WTC11 (cell line): Measurements from ENCODE around the gene UBE2V1. TPM values are rescaled to one million over a fixed set of nuclear protein-coding genes. Genes with fewer than 3 reads are reported as not detected.
A peak's percentile ranks its signal among the peaks of the same experiment; 100 is the strongest.

Experiments used
- ATAC-seq: fragments of 200-7000 bp; cut with Tn5 transposase; 2 replicates; pipeline ENCODE4 v1.10.0; 2021; ENCODE audit warnings: mild to moderate bottlenecking, moderate library complexity
- CTCF ChIA-PET: fragments of 300-600 bp; sonication (Branson Sonifier 250); formaldehyde crosslinking; loops from one replicate; lab custom pipeline; 2021; ENCODE audit warnings: antibody characterized with exemption; lab: Charles Lee
- POLR2A ChIA-PET: fragments of 350-600 bp; sonication (Branson Sonifier 250); formaldehyde crosslinking; loops from one replicate; lab custom pipeline; 2021; ENCODE audit warnings: antibody characterized with exemption; lab: Charles Lee
- DNase-seq: peaks from one replicate; pipeline ENCODE4 v3.0.0; 2021; ENCODE audit warnings: low spot score
- H3K27ac Mint-ChIP-seq: 2 replicates; pipeline ENCODE4 v1.8.0; 2021; ENCODE audit warnings: mixed read lengths
- H3K27me3 Mint-ChIP-seq: 2 replicates; pipeline ENCODE4 v1.8.0; 2021; ENCODE audit warnings: low read depth, mild to moderate bottlenecking, moderate library complexity, mixed read lengths
- H3K36me3 Mint-ChIP-seq: 2 replicates; pipeline ENCODE4 v1.8.0; 2021; ENCODE audit warnings: mixed read lengths
- H3K4me1 Mint-ChIP-seq: 2 replicates; pipeline ENCODE4 v1.8.0; 2022; ENCODE audit warnings: mixed read lengths
- H3K4me3 Mint-ChIP-seq: 2 replicates; pipeline ENCODE4 v1.8.0; 2021; ENCODE audit warnings: mild to moderate bottlenecking, moderate library complexity, mixed read lengths
- H3K9me3 Mint-ChIP-seq: 2 replicates; pipeline ENCODE4 v1.8.0; 2021; ENCODE audit warnings: mixed read lengths
- ELF4 ChIP-seq: sonication (generic); formaldehyde crosslinking; IDR thresholded peaks from 2 replicates; pipeline ENCODE4 v1.8.1; 2022; ENCODE audit warnings: low read depth, mild to moderate bottlenecking, moderate library complexity, missing genetic modification reagents
- ERG ChIP-seq: fragments of 250-450 bp; sonication (Bioruptor Pico); IDR thresholded peaks from 2 replicates; pipeline ENCODE4 v1.8.0; 2021; ENCODE audit warnings: mild to moderate bottlenecking
- FOXP1 ChIP-seq: sonication (generic); formaldehyde crosslinking; IDR thresholded peaks from 2 replicates; pipeline ENCODE4 v1.8.0; 2022; ENCODE audit warnings: missing genetic modification reagents, mild to moderate bottlenecking, moderate library complexity, borderline replicate concordance
- MXD4 ChIP-seq: fragments of 250-450 bp; sonication (Bioruptor Pico); IDR thresholded peaks from 2 replicates; pipeline ENCODE4 v1.8.0; 2021; ENCODE audit warnings: mild to moderate bottlenecking, moderate library complexity, borderline replicate concordance
- MYBL2 ChIP-seq: sonication (generic); formaldehyde crosslinking; IDR thresholded peaks from 2 replicates; pipeline ENCODE4 v1.8.1; 2023; ENCODE audit warnings: mild to moderate bottlenecking, moderate library complexity, missing genetic modification reagents
- NFE2L1 ChIP-seq: sonication (generic); formaldehyde crosslinking; IDR thresholded peaks from 2 replicates; pipeline ENCODE4 v1.8.1; 2023; ENCODE audit warnings: missing genetic modification reagents
- NR1H2 ChIP-seq: sonication (generic); formaldehyde crosslinking; IDR thresholded peaks from 2 replicates; pipeline ENCODE4 v1.9.0; 2021; ENCODE audit warnings: mild to moderate bottlenecking, moderate library complexity, missing genetic modification reagents
- RELA ChIP-seq: sonication (generic); formaldehyde crosslinking; IDR thresholded peaks from 2 replicates; pipeline ENCODE4 v1.8.1; 2022; ENCODE audit warnings: missing genetic modification reagents, mild to moderate bottlenecking, borderline replicate concordance
- SMAD3 ChIP-seq: sonication (generic); formaldehyde crosslinking; IDR thresholded peaks from 2 replicates; pipeline ENCODE4 v1.8.0; 2022; ENCODE audit warnings: missing genetic modification reagents, mild to moderate bottlenecking, borderline replicate concordance
- TEAD4 ChIP-seq: sonication (generic); formaldehyde crosslinking; IDR thresholded peaks from 2 replicates; pipeline ENCODE4 v1.8.0; 2022; ENCODE audit warnings: mild to moderate bottlenecking, missing genetic modification reagents
- ZNF317 ChIP-seq: sonication (generic); formaldehyde crosslinking; IDR thresholded peaks from 2 replicates; pipeline ENCODE4 v1.8.1; 2023; ENCODE audit warnings: low read depth, mild to moderate bottlenecking, moderate library complexity, missing genetic modification reagents, borderline replicate concordance
- ZNF512 ChIP-seq: sonication (generic); formaldehyde crosslinking; IDR thresholded peaks from 2 replicates; pipeline ENCODE4 v1.8.1; 2022; ENCODE audit warnings: missing genetic modification reagents, borderline replicate concordance
- total RNA-seq: library from RNA; stranded (reverse); gene quantifications from 3 replicates; pipeline ENCODE4 v1.2.3, GENCODE V29; 2021
- TF ChIP-seq, protein P1 (sequence below): sonication (generic); formaldehyde crosslinking; IDR thresholded peaks from 2 replicates; pipeline ENCODE4 v1.8.1; 2023; ENCODE audit warnings: mild to moderate bottlenecking, missing genetic modification reagents, moderate library complexity
- TF ChIP-seq, protein P2 (sequence below): sonication (generic); formaldehyde crosslinking; IDR thresholded peaks from 2 replicates; pipeline ENCODE4 v1.8.1; 2022; ENCODE audit warnings: mild to moderate bottlenecking, missing genetic modification reagents, moderate library complexity, borderline replicate concordance
- TF ChIP-seq, protein P3 (sequence below): sonication (generic); formaldehyde crosslinking; IDR thresholded peaks from 2 replicates; pipeline ENCODE4 v1.8.0; 2022; ENCODE audit warnings: mild to moderate bottlenecking, missing genetic modification reagents
- TF ChIP-seq, protein P4 (sequence below): fragments of 200-600 bp; IDR thresholded peaks from 2 replicates; pipeline ENCODE4 v1.8.0; 2022; ENCODE audit warnings: antibody characterized with exemption

UBE2V1 gene
- total RNA-seq, 1 experiment from 2014 or later, result 144 TPM

GRCh38 chr20:50133474-50134217 lies 20.7 kb upstream of the UBE2V1 start:
- POLR2A ChIA-PET, result no interaction called here
- Mint-ChIP-seq H3K9me3 (no peaks in the 10 kb centered on the region), H3K4me3 (no peak overlapping the region), H3K27ac (no peak overlapping the region), H3K36me3 (peaks cover 39% of the 10 kb centered on the region), H3K27me3 (no peaks in the 10 kb centered on the region; the same call in 1 of the 2 replicates), H3K4me1 (peaks cover 4% of the 10 kb centered on the region; the same call in 1 of the 2 replicates)
- CTCF ChIA-PET, result interaction anchor here (0.7 to 2.3 kb wide), 14 partner anchors 9 to 174 kb away, joined by 3 to 23 read pairs (median 4); partner anchors contain the start of gene PEDS1
- DNase-seq, result no peak
- peak; percentile 20; the same call in 1 of the 2 replicates for ATAC-seq
- TF ChIP-seq ERG (CRISPR knock-in tag) (no peak), ZNF317 (CRISPR knock-in tag) (no peak), NR1H2 (no peak), NFE2L1 (CRISPR knock-in tag) (no peak), ELF4 (CRISPR knock-in tag) (no peak), MXD4 (CRISPR knock-in tag) (no peak), SMAD3 (CRISPR knock-in tag) (no peak), RELA (CRISPR knock-in tag) (no peak), TEAD4 (CRISPR knock-in tag) (no peak), MYBL2 (CRISPR knock-in tag) (no peak), FOXP1 (CRISPR knock-in tag) (no peak), ZNF512 (CRISPR knock-in tag) (no peak)
- TF ChIP-seq, protein P1, sequence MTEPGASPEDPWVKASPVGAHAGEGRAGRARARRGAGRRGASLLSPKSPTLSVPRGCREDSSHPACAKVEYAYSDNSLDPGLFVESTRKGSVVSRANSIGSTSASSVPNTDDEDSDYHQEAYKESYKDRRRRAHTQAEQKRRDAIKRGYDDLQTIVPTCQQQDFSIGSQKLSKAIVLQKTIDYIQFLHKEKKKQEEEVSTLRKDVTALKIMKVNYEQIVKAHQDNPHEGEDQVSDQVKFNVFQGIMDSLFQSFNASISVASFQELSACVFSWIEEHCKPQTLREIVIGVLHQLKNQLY (CRISPR knock-in tag), result no peak
- TF ChIP-seq, protein P2, sequence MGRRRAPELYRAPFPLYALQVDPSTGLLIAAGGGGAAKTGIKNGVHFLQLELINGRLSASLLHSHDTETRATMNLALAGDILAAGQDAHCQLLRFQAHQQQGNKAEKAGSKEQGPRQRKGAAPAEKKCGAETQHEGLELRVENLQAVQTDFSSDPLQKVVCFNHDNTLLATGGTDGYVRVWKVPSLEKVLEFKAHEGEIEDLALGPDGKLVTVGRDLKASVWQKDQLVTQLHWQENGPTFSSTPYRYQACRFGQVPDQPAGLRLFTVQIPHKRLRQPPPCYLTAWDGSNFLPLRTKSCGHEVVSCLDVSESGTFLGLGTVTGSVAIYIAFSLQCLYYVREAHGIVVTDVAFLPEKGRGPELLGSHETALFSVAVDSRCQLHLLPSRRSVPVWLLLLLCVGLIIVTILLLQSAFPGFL (CRISPR knock-in tag), result no peak
- TF ChIP-seq, protein P3, sequence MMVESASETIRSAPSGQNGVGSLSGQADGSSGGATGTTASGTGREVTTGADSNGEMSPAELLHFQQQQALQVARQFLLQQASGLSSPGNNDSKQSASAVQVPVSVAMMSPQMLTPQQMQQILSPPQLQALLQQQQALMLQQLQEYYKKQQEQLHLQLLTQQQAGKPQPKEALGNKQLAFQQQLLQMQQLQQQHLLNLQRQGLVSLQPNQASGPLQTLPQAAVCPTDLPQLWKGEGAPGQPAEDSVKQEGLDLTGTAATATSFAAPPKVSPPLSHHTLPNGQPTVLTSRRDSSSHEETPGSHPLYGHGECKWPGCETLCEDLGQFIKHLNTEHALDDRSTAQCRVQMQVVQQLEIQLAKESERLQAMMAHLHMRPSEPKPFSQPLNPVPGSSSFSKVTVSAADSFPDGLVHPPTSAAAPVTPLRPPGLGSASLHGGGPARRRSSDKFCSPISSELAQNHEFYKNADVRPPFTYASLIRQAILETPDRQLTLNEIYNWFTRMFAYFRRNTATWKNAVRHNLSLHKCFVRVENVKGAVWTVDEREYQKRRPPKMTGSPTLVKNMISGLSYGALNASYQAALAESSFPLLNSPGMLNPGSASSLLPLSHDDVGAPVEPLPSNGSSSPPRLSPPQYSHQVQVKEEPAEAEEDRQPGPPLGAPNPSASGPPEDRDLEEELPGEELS, result no peak
- TF ChIP-seq, protein P4, sequence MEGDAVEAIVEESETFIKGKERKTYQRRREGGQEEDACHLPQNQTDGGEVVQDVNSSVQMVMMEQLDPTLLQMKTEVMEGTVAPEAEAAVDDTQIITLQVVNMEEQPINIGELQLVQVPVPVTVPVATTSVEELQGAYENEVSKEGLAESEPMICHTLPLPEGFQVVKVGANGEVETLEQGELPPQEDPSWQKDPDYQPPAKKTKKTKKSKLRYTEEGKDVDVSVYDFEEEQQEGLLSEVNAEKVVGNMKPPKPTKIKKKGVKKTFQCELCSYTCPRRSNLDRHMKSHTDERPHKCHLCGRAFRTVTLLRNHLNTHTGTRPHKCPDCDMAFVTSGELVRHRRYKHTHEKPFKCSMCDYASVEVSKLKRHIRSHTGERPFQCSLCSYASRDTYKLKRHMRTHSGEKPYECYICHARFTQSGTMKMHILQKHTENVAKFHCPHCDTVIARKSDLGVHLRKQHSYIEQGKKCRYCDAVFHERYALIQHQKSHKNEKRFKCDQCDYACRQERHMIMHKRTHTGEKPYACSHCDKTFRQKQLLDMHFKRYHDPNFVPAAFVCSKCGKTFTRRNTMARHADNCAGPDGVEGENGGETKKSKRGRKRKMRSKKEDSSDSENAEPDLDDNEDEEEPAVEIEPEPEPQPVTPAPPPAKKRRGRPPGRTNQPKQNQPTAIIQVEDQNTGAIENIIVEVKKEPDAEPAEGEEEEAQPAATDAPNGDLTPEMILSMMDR, result no peak
